GM20000 (cell line): ENCODE data around the gene DDIT4.

Source experiments
- DNase-seq: peaks from one replicate; pipeline ENCODE4 v3.0.0; 2012; ENCODE audit warnings: low spot score
- CTCF ChIP-seq: IDR thresholded peaks from 2 replicates; pipeline ENCODE4 v1.5.1; 2012; ENCODE audit warnings: mild to moderate bottlenecking, control low read depth; ENCODE audit errors: extremely low read depth, missing control alignments

DDIT4 gene

GRCh38 chr10:72308320-72308987 lies 34.7 kb downstream of the DDIT4 start:
- TF ChIP-seq CTCF = no peak
- DNase-seq = no peak

- DNase-seq = no peak
- TF ChIP-seq CTCF = no peak
Measured at GRCh38 chr10:72309290-72310240, 35.8 kb downstream of the DDIT4 start.

- TF ChIP-seq CTCF = no peak
Measured at GRCh38 chr10:72310241-72310633, 36.5 kb downstream of the DDIT4 start.

GRCh38 chr10:72310636-72311035 lies 36.9 kb downstream of the DDIT4 start:
- no peak for TF ChIP-seq CTCF
- no peak for DNase-seq

More at GRCh38 chr10:72310241-72310633, 36.5 kb downstream of the DDIT4 start:
- no peak for DNase-seq

GRCh38 chr10:72311667-72312066 lies 37.9 kb downstream of the DDIT4 start:
- TF ChIP-seq CTCF = no peak
- DNase-seq = no peak

- no peak for DNase-seq
Measured at GRCh38 chr10:72312865-72313391, 39.2 kb downstream of the DDIT4 start.

More at GRCh38 chr10:72312865-72313391, 39.2 kb downstream of the DDIT4 start:
- TF ChIP-seq CTCF = no peak
